SU-DHL-6 (cell line): ENCODE data around the gene CNTN4.

Source experiments
- CTCF ChIP-seq: fragments of 200-600 bp; sonication (generic); IDR thresholded peaks from one replicate; pipeline ENCODE4 v1.5.1; 2017; ENCODE audit warnings: antibody characterized with exemption, mild to moderate bottlenecking, low read length, moderate library complexity; ENCODE audit not compliant: insufficient read depth, poor library complexity, severe bottlenecking
- EZH2phosphoT487 ChIP-seq: fragments of 200-600 bp; sonication (generic), shearing (Covaris generic); conservative IDR thresholded peaks from 2 replicates; pipeline ENCODE4 v1.6.1; 2018; ENCODE audit warnings: mild to moderate bottlenecking, antibody characterized with exemption, low read length, moderate library complexity, mixed read lengths

DNA sequence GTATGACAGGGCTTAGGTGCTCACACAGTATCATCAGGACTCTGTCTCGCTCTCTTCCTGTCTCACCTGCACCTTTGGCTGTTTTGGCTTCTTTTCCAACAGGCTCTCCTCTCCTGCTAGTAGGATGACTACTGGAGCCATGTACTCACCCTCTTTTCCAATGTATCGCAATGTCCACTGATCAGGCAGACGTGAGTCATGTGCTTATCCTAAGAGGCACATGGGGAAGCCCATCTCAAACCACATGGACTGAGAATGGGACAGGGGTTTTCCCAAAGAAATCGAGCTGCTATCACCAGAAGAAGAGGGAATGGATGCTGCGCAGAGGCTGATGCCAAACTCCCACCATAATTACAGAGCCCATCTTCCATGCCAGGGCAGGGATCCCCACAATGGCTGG lies 830.9 kb downstream of the CNTN4 start:
- TF ChIP-seq CTCF (no peak), EZH2phosphoT487 (no peak)
